GM19438 (cell line): ENCODE results near the gene ZFYVE1.
"Not testable (repeated sequence)": the region's sequence is repeated elsewhere in the genome, so short reads cannot be mapped to it uniquely, and the experiment has no call there.

ENCODE experiments used
- ATAC-seq: cut with Tn5 transposase; IDR thresholded peaks from one replicate; pipeline ENCODE4 v1.9.1; 2021; ENCODE audit warnings: low read depth; ENCODE audit not compliant: unreplicated experiment

The ZFYVE1 gene

DNA sequence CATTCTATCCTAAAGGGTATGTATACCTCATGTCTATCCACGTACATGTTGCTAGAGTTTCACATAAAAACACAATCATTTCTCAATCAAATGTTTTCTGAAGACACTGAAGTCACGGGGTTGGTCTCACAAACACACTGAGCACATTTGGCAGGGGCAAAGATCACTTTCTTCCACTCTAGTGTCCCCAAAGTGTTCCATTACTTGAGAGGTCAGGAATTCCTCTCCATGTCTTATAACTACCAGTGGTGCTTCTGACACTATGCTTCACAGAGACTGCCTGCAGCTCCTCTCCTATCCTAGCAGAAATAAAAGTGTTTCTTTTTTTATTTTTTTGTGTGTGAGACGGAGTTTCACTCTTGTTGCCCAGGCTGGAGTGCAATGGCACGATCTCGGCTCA is 19.1 kb downstream of the ZFYVE1 start:
- no peak for ATAC-seq

DNA sequence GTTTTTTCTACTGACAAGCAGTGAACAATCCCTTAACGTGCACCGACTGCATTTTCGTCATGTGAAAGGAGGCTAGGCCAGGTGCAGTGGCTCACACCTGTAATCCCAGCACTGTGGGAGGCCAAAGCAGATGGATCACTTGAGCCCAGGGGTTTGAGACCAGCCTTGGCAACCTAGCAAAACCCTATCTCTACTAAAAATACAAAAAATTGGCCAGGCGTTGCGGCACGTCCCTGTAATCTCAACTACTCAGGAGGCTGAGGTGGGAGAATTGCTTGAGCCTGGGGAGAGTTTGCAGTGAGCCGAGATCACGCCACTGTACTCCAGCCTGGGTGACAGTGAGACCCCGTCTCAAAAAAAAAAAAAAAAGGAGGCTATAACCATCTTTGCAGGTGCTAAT is 22.3 kb downstream of the ZFYVE1 start:
- ATAC-seq = not testable (repeated sequence)

DNA sequence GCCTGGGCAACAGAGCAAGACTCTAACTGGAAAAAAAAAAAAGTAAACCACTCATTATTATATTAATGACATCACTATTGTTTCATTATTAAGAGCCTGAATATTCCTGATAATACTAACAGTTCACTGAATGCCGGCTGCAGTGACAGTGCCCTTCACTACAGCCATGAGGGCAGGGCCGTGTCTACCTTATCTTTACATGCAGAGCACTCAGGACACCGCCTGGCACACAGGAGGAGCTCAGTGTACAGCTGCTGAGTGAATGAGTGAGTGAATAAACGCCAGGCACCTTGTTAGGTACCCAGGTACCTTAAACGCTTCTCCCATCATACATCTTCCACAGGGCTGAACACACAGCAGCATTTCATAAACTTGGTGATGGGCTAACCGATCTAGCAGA is 23.2 kb downstream of the ZFYVE1 start:
- ATAC-seq = no peak

DNA sequence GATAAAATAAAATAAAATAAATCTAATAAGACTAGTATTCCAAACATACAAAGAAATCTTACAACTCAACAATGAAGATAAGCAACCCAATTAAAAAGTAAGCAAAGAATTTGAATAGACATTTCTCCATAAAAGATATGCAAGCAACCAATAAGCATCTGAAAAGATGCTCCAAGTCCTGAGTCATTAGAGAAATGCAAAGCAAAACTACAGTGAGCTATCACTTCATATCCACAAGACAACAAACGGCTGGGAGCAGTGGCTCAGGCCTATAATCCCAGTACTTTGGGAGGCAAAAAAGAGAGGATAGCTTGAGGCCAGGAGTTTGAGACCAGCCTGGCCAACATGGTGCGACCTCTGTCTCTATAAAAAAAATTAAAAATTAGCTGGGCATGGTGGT is 26.8 kb downstream of the ZFYVE1 start:
- no peak for ATAC-seq

DNA sequence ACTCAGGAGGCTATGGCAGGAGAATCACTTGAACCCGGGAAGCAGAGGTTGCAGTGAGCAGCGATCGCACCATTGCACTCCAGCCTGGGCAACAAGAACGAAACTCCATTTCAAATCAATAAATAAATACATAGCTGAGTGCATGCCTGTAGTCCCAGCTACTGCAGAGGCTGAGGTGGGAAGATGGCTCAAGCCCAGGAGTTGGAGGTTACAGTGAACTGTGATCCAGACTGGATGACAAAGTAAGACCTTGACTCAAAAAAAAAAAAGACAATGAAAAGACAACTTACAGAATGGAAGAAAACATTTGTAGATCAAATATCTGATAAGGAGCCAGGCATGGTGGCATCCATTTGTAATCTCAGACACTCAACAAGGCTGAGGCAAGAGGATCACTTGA is 27.6 kb downstream of the ZFYVE1 start:
- no peak for ATAC-seq

DNA sequence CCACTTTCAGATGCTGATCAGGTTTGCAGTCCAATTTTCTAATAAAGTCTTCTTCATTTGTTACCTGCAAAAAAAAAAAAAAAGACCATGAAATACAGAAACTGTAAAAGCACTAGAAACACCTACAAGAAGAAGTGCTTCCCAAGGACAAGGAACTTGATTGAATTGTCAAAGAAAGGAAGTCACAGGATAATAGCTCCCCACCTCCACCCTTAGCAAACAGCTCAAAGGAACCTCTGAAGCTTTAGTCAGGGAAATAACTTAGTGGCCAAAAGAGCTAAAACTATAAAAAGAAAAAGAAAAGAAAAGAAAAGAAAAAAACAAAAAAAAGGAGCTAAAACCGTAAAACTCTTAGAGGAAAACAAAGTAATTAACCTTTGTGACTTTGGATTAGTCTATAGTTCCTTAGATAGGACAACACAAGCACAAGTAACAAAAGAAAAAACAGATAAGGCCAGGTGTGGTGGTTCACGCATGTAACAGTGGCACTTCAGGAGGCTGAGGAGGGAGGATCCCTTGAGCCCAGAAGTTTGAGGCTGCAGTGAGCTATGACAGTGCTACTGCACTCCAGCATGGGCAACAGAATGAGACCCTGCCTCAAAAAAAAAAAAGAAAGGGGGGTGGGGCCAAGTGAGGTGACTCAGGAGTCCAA is 28.5 kb downstream of the ZFYVE1 start:
- ATAC-seq = no peak

DNA sequence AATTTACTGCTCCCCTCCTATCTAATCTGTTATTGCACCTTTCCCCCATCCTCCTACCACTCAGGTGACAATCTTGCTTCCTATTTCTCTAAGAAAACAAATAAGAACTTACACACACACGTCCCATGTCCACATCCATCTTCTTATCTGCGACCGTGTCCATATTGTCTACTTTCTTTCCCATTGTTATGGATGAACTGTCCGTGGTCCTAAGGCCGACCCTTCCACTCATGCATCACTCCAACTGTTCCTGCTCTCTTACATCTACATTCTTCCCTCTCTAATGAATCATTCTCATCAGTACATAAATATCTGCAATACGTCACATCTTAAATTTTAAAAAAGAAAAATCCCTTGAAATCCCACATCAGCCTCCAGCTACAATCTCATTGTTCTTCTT is 30.0 kb downstream of the ZFYVE1 start:
- no peak for ATAC-seq

DNA sequence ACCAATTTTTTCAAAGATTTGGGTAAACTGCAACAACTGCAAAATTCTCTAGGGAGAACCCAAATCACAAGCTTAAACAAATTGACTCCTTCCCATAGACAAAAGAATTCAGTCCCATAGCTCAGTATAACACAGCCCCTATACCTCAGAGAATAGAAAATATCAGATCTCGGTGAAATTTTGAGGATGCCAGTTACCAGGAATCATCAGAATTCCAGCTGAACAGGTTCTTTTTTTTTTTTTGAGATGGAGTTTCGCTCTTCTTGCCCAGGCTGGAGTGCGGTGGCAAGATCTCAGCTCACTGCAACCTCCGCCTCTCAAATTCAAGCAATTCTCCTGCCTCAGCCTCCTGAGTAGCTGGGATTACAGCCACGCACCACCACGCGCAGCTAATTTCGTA is 36.7 kb downstream of the ZFYVE1 start:
- ATAC-seq = no peak

DNA sequence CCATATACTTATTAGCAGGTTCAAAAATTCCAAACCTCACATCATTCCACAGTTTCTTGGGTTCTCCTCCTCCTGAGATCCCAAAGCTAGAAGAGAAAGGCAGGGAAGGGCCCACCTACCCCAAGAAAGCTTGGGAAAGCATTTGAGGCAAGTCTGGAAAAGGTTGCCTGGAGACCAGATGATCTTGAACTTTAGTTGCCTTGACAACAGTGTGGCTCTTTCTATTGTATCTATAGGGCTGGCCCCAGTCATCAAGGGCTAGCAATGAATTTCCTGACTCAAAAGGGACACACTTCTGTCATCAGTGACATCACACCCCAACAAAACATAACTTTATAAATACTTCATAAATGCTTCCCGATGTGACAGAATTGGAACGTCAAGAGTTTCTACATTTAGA is 40.0 kb downstream of the ZFYVE1 start:
- ATAC-seq = no peak

DNA sequence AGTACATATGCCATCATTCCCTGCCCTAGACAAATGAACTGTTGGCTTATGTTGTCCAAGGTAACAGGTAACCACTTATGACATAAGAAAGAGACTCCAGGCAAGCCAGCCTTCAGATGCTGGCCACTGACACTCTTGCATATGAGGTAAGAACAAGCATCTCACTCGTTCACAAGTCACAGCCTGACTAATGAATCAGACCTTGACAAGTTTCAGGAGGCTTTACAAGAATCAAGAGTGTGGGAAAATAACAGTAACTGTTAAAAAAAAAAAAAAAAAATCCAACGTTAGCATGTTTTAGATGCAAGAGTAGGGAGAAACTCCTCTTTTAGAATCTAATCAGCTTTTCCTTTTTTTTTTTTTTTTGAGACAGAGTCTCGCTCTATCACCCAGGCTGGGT is 40.7 kb downstream of the ZFYVE1 start:
- ATAC-seq = no peak

DNA sequence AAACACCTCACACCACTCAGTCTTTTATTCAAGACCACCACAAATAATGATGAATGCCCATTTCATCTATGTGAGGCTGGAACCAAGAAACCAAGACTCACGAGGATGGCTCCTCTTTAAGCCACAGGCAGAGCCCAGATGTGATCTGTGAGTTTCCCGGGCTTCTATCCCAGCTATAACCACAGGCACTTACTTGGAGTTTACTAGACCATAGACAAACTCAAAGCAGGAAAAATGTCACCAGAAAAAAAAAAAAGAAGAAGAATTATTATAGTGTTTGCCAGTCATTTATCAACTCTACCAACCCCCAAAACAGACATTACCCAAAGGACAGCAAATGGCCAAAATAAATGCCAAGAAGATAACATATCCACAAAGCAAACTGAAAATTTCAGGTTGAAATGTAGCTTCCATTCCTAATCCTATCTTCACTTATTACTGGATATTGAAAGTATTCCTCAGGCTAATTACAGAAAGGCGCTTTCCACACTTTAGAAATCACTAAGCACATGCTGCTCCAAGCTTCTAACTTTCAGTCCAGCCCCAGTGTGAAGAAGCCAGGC is 44.7 kb downstream of the ZFYVE1 start:
- ATAC-seq = no peak

DNA sequence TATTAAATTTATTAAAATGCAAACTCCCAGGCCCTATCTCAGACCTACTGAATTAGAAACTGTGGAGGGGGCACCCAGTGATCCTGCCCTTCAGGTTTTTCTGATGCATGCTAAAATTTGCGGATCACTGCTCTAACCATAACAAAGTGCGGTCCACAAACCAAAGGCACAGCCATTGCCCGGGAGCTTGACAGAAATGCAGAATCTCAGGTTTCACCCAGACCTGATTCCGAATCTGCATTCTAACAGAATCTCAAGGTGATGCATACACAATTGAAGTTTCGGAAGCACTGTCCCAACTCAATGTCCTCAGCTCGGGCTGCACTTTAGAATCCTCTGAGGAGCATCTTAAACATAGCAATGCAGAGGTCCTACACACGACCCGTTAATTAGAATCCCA is 46.0 kb downstream of the ZFYVE1 start:
- ATAC-seq = no peak

DNA sequence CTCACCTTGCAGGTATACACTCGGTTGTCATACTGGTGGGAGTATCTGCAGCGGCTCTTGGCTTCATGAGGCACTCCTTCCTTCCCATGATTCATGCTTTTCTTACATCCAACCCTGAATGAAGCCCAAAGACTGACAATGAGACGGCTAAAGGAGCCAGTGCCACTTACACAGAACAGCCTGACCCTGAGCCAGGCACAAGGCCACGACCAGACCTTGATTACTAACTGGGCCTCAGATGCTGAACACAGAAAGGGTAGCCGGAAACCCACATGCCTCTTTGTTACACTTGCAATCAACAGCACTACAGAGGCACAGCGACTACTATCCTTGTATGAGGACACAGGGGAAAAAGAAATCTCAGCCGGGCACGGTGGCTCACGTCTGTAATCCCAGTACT is 48.0 kb downstream of the ZFYVE1 start:
- ATAC-seq = no peak

DNA sequence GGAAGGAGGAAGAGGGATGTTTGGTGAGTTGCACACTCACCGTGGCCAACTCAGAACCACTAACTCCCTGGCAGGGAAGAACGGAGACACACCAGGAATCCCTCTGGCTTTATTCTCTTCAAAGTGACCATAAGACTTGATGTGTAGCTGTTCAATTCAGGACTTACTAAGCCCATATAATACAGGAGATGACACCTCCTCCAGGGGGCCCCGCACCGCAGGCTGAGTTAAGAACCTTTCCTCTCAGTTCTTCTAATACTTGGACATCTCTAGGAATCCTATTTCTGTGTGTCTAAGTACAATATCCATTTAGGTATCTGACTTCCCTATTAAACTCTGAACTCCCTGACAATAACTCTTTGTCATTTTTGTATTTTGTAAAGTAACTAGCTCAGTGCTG is 51.1 kb downstream of the ZFYVE1 start:
- ATAC-seq = no peak

DNA sequence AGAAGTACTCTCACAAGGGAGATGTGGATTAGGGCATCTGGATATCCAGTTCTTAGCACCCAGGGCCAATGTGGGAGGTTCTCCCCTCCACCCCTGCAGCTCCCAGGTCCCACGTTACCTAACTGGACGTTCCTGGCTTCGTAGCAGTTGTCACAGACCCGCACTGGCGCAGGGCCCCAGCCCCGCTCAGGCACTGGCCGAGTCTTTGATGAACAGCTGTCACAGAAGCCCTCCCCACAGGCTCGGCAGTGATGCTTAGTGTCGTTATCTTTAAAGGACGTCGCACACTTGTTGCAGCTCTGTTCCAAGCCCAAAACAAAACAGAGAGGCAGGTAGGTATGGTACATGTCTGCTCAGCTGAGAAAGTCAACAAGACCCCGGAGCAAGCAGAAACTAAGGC is 52.2 kb downstream of the ZFYVE1 start:
- no peak for ATAC-seq

DNA sequence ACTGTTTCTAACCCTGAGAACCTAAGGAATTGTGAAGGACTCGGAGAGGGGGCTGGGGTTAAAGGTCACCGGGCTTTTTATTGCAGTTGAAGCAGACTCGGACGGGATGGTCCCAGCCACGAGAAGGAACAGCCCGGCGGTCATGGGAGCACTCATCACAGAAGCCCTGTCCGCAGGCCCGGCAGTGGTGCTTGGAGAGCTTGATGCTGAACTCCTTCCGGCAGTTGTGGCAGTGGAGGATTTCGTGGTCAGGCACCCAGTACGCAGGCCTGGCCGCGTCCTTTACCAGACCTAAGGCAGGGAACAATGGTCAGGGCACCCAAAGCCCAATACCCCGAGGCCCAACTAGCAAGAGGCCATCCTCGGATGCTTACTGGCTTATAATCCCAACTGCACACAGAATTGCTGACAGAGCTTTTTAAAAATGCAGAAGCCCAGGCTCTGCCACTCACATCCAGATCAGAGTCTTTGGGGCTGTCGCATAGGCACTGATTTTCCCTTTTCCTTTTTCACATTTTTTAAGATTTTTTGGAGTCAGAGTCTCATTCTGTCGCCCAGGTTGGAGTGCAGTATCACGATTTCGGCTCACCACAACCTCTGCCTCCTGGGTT is 56.0 kb downstream of the ZFYVE1 start:
- ATAC-seq = no peak

DNA sequence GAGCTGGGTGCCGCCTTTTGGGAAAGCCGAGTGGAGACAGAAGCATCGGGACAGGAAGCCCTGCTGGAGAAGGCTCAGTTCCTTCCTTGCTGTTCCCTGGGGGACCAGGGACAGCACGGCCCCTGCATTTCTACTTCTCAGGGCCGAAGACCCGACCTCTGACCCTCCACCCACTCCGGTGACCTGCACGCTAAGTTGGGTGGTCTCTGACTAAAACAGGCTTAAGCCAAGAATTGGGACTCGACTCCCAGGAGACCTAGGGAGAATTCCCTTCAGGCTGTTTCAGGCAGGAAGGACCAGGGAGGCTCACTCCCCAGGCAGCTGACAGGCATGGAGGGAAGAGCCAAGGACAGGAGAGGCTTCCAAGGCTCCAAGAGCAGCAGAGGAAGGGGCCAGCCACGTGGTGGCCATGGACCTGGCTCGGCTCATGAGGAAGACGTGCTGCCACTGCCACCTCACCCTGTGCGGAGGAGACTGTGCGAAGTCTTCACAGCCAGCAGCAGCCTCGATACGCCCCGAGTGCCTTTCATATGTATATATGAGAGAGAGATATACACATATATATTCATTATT is 56.8 kb downstream of the ZFYVE1 start:
- no peak for ATAC-seq

DNA sequence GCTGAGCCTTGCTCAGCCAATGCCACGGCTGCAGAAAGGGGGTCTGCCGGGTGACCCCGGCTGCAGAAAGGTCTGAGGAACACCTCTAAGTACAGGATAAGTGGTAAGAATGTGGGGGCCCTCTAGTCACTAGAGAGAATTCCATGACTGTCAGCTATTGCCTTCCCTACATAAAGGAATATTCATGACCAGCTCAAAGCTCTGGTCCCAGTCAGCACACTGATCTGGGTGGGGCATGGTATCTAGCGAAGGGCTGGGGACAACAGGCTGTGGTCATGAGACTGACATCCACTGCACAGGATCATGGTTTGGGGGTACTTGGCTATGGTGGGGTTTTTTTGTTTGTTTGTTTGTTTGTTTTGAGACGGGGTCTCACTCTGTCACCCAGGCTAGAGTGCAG is 58.6 kb downstream of the ZFYVE1 start:
- ATAC-seq = no peak

DNA sequence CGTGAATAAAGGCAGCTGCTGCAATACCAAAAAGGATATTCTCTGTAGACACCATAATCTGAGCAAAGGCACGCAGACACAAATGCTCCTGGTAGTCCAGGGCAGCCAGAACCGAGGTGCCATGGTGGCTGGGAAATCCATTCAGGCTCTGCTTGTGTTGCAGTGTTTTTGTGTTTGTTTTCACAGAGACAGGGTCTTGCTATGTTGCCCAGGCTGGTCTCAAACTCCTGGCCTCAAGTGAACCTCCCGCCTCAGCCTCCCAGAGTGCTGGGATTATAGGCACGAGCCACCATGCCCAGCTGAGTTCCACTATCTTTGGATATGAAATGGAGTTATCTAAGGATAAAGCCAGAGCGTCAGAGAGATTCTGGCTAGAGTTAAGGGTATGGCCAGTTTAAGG is 60.9 kb downstream of the ZFYVE1 start:
- no peak for ATAC-seq

DNA sequence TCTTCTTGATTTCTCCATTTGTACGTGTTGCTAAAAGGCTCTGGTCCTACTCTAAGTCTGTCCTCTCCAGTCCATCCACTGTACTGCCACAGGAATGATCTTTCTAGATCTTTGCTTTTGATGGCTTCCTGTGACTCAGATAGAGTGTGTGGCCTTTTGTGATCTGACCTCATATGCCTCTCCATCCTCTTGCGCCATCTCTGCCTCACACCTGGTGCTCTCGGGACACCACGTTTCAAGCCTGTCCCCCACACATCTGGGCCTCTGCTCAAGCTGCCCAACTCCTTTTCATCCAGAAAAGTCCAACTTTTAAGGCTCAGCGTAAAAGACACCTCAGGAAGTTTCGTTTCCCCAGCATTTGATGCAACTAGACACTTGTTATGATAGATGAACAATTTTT is 61.7 kb downstream of the ZFYVE1 start:
- no peak for ATAC-seq

DNA sequence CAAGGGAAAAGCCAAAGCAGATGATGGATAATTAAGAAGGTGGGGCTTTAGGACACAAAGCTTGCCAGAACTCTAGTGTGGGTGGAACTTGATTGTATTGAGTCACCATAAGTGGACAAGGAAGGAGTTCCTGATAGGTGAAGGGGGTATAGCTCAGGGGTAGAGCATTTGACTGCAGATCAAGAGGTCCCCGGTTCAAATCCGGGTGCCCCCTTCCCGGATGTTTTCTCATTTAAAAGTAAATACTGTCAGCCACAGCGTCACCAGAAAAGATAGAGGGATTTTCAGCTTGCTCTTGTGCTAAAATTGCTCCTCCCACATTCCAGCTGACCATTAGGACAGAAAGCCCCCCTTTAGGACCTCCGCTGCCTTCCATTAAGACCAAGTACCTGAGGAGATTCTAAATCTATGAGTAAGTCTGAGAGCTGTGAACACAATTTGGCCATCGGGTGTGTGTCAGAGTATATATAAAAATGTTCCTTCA is 64.0 kb downstream of the ZFYVE1 start:
- ATAC-seq = no peak

DNA sequence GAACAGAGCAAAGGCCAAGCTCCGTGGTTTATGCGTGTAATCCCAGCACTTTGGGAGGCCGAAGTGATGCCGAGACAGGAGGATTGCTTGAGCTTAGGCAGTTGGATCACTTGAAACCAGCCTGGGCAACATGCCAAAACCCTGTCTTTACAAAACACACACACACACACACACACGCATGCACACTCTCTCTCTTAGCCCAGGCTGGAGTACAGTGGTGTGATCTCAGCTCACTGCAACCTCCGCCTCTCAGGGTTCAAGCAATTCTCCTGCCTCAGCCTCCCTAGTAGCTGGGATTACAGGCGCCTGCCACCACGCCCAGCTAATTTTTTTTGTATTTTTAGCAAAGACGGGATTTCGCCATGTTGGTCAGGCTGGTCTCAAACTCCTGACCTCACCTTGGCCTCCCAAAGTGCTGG is 64.6 kb downstream of the ZFYVE1 start:
- not testable (repeated sequence) for ATAC-seq
